GM12878 (cell line): ENCODE data around the gene SNAP29.

Experiments
- CBX5 ChIP-seq: sonication (generic); IDR thresholded peaks from 2 replicates; pipeline ENCODE4 v1.6.1; 2016; ENCODE audit warnings: low read depth, moderate library complexity, mild to moderate bottlenecking, inconsistent platforms
- TF ChIP-seq, protein P1 (sequence below): fragments of 450-650 bp; IDR thresholded peaks from 2 replicates; pipeline ENCODE4 v1.6.1; 2017; ENCODE audit warnings: mild to moderate bottlenecking, moderate library complexity
- TF ChIP-seq, protein P2 (sequence below): IDR thresholded peaks from 2 replicates; pipeline ENCODE4 v1.6.1; 2011; ENCODE audit warnings: low read depth, mild to moderate bottlenecking, low read length, moderate library complexity, borderline replicate concordance; ENCODE audit errors: extremely low read depth

DNA sequence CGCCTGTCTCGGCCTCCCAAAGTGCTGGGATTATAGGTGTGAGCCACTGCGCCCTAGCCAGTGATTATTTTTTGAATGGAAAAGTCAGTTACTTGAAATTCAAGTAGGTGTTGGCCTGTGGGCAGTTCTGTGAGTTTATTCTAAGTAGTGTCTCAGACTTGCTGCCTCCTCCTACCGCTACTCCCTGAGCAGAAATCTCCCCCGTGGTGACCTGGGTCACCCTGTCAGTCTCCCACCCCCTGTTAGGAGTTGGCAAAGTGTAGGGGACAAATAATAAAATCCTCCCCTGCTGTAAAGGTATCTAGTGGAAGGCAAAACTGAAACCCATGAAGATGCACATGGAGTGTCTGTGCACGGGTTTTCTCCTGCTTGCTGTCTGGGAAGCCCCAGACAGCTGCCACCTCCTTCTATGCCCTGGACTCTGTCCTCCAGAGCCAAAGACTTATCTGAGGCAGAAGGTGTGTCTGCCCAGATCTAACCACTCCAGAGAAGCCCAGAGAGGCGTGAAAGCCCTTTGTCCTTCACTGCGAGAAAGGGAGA is 26.3 kb downstream of the SNAP29 start:
- TF ChIP-seq, protein P1, sequence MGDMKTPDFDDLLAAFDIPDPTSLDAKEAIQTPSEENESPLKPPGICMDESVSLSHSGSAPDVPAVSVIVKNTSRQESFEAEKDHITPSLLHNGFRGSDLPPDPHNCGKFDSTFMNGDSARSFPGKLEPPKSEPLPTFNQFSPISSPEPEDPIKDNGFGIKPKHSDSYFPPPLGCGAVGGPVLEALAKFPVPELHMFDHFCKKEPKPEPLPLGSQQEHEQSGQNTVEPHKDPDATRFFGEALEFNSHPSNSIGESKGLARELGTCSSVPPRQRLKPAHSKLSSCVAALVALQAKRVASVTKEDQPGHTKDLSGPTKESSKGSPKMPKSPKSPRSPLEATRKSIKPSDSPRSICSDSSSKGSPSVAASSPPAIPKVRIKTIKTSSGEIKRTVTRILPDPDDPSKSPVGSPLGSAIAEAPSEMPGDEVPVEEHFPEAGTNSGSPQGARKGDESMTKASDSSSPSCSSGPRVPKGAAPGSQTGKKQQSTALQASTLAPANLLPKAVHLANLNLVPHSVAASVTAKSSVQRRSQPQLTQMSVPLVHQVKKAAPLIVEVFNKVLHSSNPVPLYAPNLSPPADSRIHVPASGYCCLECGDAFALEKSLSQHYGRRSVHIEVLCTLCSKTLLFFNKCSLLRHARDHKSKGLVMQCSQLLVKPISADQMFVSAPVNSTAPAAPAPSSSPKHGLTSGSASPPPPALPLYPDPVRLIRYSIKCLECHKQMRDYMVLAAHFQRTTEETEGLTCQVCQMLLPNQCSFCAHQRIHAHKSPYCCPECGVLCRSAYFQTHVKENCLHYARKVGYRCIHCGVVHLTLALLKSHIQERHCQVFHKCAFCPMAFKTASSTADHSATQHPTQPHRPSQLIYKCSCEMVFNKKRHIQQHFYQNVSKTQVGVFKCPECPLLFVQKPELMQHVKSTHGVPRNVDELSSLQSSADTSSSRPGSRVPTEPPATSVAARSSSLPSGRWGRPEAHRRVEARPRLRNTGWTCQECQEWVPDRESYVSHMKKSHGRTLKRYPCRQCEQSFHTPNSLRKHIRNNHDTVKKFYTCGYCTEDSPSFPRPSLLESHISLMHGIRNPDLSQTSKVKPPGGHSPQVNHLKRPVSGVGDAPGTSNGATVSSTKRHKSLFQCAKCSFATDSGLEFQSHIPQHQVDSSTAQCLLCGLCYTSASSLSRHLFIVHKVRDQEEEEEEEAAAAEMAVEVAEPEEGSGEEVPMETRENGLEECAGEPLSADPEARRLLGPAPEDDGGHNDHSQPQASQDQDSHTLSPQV, result no peak
- no peak for TF ChIP-seq CBX5
- TF ChIP-seq, protein P2, sequence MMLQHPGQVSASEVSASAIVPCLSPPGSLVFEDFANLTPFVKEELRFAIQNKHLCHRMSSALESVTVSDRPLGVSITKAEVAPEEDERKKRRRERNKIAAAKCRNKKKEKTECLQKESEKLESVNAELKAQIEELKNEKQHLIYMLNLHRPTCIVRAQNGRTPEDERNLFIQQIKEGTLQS, result no peak
